DND-41 (cell line): ENCODE data around the gene RASSF7.

Experiments
- EZH2 ChIP-seq: IDR thresholded peaks from 3 replicates; pipeline ENCODE4 v1.6.1; 2012; ENCODE audit warnings: borderline replicate concordance, low read depth, mild to moderate bottlenecking, moderate library complexity, low read length, inconsistent platforms; ENCODE audit not compliant: severe bottlenecking
- TF ChIP-seq, protein P1 (sequence below): IDR thresholded peaks from 2 replicates; pipeline ENCODE4 v1.5.1; 2012; ENCODE audit warnings: borderline replicate concordance, low read length, moderate library complexity, mild to moderate bottlenecking; ENCODE audit not compliant: poor library complexity, severe bottlenecking; ENCODE audit errors: extremely low read depth

DNA sequence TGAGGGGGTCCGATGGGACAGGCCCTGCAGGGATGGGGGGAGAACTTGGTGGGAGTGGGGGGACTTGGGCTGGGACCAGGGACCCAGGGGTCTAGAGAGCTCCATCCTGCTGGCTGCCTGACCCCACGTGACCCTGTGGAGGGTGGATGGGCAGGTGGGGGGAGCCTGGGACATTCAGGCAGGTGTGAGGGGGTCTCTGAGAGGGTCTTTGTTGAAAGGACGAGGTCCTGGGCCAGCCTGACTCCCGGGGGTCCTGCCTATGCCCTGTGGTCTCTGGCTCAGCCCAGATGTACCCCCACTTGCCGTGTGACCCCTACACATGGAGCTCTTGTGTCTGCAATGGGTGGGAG, 16.0 kb upstream of the RASSF7 start:
- no peak for TF ChIP-seq EZH2
- TF ChIP-seq, protein P1, sequence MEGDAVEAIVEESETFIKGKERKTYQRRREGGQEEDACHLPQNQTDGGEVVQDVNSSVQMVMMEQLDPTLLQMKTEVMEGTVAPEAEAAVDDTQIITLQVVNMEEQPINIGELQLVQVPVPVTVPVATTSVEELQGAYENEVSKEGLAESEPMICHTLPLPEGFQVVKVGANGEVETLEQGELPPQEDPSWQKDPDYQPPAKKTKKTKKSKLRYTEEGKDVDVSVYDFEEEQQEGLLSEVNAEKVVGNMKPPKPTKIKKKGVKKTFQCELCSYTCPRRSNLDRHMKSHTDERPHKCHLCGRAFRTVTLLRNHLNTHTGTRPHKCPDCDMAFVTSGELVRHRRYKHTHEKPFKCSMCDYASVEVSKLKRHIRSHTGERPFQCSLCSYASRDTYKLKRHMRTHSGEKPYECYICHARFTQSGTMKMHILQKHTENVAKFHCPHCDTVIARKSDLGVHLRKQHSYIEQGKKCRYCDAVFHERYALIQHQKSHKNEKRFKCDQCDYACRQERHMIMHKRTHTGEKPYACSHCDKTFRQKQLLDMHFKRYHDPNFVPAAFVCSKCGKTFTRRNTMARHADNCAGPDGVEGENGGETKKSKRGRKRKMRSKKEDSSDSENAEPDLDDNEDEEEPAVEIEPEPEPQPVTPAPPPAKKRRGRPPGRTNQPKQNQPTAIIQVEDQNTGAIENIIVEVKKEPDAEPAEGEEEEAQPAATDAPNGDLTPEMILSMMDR: no peak
